Stimulated activated CD8-positive, alpha-beta memory T cell treated with anti-CD3 and anti-CD28 coated beads, Interleukin-15, amount 100 ng/mL, for 48 hours (primary cell): ENCODE data around the gene LIPT1.
"Not testable (repeated sequence)": the region's sequence is repeated elsewhere in the genome, so short reads cannot be mapped to it uniquely, and the experiment has no call there.

ENCODE experiments used
- DNase-seq, 2 donors: peaks; one replicate each; pipeline ENCODE4 v3.0.0-alpha.2; 2020; ENCODE audit warnings: low read depth in 2 of 2

The LIPT1 gene

GRCh38 chr2:99154643-99155536, at the start of gene LIPT1, which contains the start of gene TSGA10:
TSS of gene LIPT1 (plus strand) at chr2:99154967. CDS start at chr2:99161958, 6,991 bp downstream.
TSS of gene TSGA10 (minus strand) at chr2:99154942. CDS start at chr2:99109439, 45,503 bp downstream.
- DNase-seq: peak; percentile 90 to 92

- DNase-seq: no peak
These were observed 47.9 kb upstream of the LIPT1 start for GRCh38 chr2:99106913-99107312.

DNA sequence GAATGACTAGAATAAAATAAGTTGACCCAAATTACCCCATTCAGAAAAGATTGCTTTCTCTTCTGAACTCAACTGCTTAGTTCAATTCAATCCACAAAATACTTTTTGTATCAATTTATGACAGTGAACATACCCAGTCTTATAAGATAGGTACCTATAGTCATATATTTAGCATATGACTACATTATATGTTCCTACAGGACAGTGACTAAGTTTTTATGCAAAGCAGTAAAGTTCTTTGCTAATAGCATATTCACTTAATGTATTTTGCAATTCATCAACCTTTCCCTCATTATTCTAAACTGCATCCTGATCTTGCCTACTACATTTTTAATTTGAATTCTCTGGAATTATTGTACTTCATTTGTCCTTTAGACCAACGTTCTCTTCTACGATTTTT, 43.5 kb upstream of the LIPT1 start:
- no peak for DNase-seq

DNA sequence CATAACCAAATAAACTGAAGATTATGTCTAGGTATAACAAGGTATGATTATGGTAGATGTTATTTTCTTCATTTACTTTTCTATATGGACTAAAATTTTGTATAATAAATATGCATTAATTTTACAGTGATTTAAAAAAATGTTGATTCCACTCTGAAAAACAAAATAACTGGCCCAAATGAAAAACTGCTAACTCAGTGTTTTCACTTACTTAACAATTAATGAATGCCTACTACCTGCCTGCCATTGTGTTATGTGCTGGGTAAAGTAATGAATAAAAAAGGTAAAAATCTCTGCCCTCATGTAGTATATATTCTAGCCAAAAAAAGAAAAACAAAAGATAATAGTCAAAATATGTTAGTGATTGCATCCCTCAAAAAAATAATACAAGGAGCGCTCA, 42.8 kb upstream of the LIPT1 start:
- DNase-seq: no peak

DNA sequence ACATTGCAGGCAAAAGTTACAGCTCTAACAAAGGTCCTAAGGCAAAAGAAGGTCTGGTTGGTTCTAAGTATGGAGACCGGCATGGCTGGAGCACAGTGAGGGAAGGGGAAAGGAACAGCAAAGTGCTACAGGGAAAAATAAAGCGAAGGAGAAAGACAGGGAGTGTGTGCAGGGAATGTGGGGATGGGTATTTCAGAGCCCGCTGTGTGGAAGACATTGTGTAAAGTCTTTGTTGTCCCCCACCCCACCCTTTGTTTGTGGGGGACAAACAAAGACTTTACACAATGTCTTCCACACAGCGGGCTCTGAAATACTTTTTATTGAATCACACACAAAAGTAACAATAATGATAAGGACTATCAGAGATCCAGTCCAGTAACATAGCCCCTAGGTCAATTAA, 42.1 kb upstream of the LIPT1 start:
- DNase-seq: no peak

DNA sequence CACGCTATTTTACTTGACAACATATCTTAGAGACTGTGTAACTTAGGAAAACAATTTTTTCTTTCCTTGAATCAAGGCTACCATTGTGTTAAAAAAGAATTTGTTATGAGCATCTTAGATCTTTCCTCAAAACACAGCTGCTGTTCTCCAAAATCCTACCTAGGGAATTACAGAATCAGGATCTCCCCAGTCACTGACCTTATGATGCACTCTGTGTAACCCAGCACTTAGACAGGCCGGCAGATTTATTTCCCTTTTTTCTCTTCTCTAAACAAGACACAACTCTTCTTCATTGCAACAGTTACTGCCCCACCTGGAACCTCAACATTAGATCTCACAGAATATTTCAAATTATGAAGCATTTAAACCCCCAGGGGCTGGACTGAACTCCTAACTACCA, 26.8 kb upstream of the LIPT1 start:
- no peak for DNase-seq

DNA sequence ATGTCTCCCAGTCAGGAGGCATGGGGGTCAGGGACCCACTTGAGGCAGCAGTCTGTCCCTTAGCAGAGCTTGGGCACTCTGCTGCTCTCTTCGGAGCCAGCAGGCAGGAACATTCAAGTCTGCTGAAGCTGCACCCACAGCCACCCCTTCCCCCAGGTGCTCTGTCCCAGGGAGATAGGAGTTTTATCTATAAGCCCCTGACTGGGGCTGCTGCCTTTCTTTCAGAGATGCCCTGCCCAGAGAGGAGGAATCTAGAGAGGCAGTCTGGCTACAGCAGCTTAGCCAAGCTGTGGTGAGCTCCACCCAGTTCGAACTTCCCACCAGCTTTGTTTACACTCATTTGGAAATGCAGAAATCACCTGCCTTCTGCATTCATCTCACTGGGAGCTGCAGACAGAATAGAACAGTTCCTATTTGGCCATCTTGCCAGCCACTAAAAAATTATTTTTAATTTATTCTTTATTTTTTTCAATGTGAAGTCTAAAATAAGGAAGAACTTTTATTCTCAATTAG, 19.7 kb upstream of the LIPT1 start:
- DNase-seq: not testable (repeated sequence)

- no peak for DNase-seq
These were observed 15.8 kb upstream of the LIPT1 start for GRCh38 chr2:99139003-99139402.

GRCh38 chr2:99140056-99140859, 14.5 kb upstream of the LIPT1 start:
- no peak for DNase-seq

DNA sequence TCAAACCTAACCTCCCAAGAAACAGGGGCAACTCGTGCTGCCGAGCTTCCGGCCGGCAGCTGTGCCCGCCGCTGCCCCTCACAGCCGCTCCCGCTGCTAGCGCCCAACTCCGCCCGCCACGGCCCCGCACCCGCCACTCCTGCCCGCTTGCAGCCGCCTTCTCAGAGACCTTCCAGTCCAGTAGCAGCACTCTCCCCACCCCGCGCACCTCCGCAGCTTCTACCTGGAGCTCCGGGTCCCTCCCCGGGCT, 14.0 kb upstream of the LIPT1 start:
- no peak for DNase-seq

- DNase-seq: peak; percentile 94 to 97
These were observed 13.4 kb upstream of the LIPT1 start, which contains the start of gene C2orf15 for GRCh38 chr2:99141110-99142108. TSS of gene C2orf15 (plus strand) at chr2:99141707. CDS start at chr2:99150559, 8,852 bp downstream.

DNA sequence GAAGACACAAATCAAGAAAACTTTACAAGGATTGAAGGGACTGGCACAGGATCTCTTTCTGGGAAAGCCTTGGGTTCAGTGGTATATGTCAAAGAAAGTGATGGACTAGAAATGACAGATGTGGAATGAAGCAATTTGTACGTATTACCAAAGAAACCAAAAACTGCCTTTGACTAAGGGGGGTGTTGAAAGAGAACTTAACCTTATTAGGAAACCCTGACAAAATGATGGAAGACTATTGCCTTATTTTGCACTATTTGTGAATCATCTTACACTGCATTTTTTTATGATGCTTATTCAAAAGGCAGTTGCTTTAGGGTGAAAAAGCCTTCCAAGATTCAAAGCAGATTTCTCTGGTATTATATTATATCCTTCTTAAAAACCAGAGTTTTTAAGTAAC, 4.1 kb upstream of the LIPT1 start:
- no peak for DNase-seq

DNA sequence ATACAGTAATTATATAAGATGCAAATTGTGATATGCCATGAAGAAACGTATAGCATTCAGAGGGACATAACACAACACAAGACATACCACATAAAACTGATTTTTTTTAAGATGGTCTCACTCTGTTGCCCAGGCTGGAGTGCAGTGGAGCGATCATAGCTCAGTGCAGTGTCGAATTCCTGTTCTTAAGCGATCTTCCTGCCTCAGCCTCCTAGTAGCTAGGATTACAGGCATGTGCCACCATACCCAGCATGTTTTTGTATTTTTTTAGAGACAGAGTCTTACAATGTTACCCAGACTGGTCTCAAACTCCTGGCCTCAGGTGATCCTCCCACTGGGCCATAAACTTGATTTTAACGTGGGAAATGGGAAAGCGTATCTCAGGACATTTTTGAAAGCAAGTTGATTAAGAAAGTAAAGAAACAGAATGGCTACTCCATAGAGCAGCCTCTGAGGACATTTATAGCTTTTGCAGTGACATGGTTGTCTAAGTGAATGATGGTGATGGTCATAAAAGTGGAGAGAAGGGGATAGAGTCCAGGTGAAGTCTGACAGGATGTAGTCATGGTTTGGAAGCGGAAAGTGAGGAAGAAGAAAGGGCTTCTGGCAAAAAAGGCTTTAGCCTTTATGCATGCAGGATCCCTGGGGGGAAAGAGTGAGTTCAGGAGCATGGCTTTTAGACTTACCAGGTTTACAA, 2.4 kb upstream of the LIPT1 start:
- DNase-seq: no peak

GRCh38 chr2:99153921-99154604, 704 bp upstream of the LIPT1 start:
- no peak for DNase-seq

DNA sequence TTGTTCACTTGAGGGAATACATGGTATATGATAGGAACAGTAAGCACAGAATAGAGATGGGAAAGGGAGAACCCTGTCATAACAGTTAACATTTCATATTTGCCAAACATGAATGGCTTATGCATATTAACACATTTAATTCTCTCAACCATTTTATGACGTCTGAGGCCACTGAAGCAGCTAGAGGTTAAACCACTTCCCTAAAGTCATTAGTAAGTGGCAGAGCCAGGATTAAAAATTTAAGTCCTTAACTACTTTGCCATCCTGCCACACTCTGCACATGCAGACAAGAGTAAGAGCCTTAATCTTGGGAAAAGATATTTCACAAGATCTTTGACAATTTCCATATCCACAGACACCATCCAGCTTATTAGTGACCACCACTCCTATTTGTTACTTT, 2.1 kb downstream of the LIPT1 start:
- no peak for DNase-seq

DNA sequence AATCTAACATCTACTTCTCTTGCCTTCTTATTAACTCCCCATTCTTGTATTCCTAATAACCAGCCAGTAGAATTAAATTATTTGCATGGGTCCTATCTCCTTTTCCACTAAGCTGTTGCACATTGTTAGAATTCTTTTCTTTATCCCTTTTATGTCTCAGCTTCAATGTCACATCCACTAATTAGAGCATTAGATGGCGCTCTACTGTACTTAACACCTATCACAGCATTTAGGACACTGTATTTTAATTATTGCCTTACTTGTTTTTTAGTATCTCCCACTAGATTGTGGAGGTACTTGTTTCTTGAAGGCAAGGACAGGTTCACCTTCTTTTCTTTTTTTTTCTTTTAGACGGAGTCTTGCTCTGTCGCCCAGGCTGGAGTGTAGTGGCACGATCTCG, 3.8 kb downstream of the LIPT1 start:
- no peak for DNase-seq

- DNase-seq: no peak
These were observed 4.8 kb downstream of the LIPT1 start for GRCh38 chr2:99159594-99159993.

GRCh38 chr2:99166218-99166617, 11.5 kb downstream of the LIPT1 start:
- DNase-seq: no peak

DNA sequence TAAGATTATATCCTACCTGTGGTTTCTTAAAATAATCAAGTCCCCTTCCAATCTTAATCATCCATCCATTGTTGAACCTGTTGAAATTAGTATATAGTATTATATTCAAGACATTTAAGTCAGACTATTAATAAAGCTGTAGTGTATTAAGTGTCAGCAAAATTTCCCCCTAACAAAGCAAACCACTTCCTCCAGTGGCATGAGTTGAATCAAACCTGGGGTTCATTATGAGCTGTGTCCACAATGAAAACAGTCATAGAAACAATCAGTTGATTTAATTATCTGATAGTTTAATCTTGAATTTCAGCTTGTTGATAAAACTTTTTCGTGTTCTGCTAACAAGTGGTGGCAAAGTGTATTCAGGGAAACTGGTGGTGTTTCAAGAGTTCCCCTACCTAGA, 14.8 kb downstream of the LIPT1 start:
- no peak for DNase-seq
